Erythroblast (primary cell): ENCODE results near the gene DACH1.

ENCODE experiments used
- GATA1 ChIP-seq: IDR thresholded peaks from 2 replicates; pipeline ENCODE4 v1.6.1; 2011; ENCODE audit warnings: low read depth, mild to moderate bottlenecking, control low read depth, low read length, moderate library complexity
- POLR2A ChIP-seq: IDR thresholded peaks from 2 replicates; pipeline ENCODE4 v1.6.1; 2011; ENCODE audit warnings: mild to moderate bottlenecking, low read length

DNA sequence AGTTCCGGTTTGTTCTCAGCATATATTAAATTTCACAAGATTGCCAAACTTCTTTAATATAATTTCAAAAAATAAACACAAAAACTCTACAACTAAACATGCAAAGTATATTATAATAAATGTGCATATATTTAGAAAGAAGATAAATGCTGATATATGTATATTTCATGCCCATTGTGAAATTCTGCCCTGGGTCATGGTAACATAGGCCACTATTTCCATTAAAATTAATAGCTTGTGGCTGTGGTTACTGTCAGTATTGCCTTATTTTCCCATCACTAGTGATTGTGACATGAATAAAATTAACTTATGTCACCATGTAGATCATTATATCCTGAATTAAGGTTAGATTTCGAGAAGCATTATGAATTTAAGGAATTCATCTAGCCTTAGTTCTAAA is 410.9 kb downstream of the DACH1 start:
- TF ChIP-seq POLR2A (no peak), GATA1 (no peak)
